NCI-H1417 treated with DMSO at 0.1 percent for 48 hours (cell line): ENCODE results near the gene GRK6.

ENCODE experiments used
- DNase-seq: peaks from one replicate; lab custom pipeline; 2025; lab: John Stamatoyannopoulos, UW

Gene GRK6

DNA sequence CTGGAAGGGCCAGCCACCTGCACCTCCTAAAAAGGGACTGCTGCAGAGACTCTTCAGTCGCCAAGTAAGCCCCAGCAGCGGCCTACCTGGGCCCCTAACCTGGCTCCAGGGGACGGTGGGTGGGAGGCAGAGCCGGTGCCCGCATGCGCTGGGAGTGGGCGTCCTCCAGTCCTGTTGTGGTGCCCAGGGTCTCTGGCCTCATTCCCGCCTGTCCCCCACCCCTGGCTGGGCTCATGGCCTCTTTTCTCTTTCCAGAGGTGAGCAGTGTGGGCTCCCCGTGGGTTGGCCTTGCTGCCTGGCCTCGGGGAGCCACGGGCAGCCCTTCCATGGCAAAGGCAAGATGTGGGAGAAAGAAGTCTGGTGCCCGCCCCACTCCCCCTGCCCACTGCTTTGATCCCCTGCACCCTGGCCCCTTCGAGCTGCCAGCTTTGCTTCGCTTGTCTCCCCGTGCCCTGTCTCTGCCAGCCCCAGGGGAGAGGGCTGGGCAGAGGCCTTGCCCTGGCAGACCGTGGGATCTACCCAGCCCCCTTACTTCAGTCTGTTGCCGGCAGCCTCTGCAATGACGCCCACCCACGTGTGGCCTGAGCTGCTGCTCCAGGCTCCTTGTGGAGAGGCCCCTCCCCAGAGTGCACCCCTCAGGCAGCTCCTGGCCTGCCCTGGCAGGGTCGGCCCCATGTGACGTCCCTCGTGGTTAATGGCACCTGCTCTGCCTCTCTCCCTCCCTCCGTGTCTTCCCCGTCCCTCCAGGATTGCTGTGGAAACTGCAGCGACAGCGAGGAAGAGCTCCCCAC, 14.7 kb downstream of the GRK6 start:
- DNase-seq = no peak

DNA sequence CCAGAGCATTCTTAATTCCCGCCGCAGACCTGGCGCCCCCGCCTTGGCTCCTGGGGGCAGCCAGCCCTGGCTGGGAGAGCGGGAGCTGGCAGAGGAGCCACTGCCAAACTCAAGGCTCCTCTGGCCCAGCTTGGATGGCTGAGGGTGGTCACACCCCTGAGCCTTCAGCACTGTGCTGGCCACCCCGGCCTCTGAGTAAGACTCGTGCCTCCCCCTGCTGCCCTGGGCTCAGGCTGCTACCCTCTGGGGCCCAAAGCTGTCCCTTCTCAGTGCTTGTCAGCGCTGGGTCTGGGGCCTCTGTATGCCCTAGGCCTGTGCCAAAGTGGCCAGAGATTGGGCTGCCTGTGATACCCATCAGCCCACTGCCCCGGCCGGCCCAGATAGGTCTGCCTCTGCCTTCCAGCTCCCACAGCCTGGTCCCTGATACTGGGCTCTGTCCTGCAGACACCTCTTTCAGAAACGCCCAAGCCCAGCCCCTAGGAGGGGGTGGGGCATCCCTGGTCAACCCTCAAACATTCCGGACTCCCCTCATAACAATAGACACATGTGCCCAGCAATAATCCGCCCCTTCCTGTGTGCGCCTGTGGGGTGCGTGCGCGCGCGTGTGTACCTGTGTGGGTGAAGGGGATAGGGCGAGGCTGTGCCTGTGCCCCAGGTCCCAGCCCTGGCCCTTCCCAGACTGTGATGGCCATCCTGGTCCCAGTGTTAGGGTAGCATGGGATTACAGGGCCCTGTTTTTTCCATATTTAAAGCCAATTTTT, 15.8 kb downstream of the GRK6 start:
- DNase-seq = no peak

DNA sequence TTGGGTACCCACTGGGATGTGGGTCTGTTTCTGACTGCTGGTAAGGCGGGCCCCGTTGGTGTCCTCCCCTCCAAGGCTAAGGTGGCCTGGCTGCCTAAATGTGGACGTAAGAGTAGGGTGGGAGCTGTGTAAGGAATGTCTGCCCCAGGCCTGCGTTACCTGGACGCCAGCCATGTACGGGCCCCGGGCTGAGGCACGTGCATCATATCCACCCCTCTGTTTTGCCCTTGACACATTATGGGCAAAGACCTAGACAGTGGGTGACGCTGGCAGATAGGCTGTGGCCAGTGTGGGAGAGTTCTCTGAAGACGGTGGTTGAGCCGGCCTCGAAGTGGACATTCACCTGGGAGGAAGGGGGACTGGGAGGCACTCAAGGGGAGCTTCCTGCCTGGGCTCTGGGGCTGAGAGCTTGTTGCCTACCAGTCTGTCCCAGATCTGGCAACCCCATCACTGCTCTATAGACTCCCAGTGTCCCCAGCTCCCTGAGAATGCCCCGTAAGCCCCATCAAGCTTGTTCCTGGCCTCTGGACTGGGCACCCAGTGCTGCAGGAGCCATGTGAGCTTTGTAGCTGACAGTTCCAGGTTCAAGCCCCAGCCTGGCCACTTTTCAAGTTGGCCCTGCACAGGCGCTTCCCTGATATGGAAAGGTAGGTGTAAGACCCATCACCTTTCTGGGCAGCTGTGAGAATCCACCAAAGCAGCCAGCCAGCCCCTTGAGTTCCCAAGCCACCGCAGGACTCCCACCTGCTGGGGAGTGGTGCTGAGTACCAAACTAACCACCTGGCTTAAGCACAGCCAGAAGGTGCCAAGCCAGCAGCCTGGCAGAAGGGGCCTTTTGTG, 16.9 kb downstream of the GRK6 start:
- DNase-seq = no peak

GRCh38 chr5:177444106-177445051, 17.9 kb downstream of the GRK6 start:
- DNase-seq = no peak

GRCh38 chr5:177445052-177445916, 18.8 kb downstream of the GRK6 start:
- no peak for DNase-seq

DNA sequence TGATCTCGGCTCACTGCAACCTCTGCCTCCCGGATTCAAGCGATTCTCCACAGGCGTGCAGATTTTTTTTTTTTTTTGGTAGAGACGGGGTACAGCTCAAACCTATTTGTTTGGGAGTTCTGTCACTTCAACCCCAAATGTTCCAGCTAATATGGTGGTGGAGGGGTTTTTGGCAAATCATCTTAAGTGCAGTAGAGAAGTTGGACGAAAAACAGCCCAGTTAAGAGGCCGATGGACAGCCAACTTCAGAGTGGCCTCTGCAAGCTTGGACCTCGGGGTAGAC, 19.4 kb downstream of the GRK6 start:
- no peak for DNase-seq

DNA sequence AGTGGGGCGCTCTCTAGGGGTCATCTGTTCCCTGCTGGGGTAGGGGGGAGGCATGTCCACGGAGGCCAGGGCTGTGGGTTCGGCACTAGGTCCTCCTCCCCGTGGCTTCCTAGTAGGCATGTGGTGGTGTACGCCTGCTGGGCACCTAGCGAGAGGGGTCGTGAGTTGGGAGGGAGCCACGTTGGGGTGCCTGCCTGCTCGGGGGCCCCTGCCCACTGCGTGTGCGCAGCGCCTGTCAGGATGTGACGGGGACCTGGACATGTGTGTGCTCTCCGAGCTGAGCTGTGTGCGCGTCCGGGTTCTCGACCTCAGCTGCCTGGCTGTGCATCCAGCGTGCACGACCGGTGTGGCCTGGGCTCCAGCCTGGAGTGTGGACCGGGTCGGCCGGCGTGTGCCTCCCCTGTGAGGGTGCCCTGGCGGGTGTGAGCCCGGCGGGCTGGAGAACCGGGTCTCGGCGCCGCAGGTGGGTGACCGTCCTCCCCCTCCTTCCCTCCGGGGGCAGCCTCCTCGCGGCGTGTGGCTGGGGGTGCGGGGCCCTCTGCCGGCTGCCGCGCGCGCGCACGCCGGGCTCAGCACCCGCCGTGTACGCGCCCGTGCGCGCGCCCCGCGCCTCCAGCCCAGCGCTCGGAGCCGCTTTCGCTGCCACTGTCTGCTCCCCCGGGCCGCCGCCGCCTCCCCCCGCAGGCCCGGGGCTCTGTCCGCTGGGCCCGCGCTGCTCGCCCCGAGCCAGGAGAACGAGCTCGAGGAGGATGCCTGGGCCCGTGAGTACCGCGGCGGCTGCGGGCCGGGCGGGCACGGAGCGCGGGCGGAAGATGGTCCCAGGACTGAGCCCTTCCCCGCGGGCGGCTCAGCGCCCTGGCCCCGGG, 20.0 kb downstream of the GRK6 start, which contains the start of gene PRR7:
TSS of gene PRR7 (plus strand) at position 615 of the 866 bp plus-strand sequence. CDS start 8,254 bp downstream, outside the sequence.
- no peak for DNase-seq

DNA sequence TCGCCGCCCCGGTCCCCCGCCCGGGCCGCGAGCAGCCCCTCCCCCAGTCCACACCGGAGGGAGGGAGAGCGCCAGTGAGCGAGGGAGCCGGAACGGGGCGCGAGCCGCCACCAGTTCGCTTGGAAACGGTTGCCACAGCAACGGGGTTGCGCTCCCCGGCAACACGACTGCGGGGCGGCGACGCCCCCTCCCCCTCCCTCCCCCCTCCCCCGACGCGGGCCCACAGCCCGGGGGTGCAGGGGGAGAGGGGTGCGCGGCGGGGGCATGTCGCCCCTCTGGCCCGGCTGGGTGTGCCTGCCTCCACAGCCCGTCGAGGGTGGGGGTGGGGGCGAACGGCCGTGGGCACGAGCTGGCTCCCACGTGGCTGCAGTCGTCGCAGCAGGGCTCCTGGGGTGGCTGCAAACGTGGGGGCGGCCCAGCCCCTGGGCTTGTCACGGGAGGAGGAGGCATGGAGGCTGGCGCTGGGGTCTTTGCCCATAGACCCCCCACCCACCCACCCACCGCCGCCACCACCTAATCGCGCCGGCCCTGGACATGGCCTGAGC, 20.7 kb downstream of the GRK6 start:
- no peak for DNase-seq

DNA sequence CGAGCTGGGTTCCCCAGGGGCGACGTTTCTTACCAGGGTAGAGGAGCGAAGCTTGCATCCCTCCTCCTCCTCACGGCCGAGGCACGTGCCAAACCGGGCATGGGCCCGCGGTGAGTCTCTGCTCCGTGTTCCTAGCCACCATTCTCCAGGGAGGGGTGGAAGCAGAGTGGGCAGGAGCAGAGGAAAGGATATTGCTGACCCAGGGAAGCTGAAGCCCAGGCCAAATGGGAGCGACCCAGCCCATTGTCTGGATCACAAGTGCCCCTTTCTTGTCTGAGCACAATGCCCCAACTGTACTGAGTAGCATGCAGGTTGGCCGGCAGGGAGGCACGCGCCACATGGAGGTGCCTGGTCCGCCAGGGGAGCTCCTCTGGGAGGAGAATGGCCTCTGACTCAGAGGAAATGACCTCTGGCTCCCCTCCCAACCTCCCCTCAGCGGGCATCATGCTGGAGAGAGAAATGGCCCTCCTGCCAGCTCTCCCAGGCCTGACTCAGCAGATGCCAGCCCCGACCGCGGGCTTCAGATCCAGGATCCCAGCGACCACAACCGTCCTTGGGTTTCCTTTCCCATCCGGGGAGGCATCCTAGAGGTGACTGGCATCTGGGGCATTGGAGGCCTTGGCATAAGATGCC, 21.3 kb downstream of the GRK6 start:
- DNase-seq = no peak

DNA sequence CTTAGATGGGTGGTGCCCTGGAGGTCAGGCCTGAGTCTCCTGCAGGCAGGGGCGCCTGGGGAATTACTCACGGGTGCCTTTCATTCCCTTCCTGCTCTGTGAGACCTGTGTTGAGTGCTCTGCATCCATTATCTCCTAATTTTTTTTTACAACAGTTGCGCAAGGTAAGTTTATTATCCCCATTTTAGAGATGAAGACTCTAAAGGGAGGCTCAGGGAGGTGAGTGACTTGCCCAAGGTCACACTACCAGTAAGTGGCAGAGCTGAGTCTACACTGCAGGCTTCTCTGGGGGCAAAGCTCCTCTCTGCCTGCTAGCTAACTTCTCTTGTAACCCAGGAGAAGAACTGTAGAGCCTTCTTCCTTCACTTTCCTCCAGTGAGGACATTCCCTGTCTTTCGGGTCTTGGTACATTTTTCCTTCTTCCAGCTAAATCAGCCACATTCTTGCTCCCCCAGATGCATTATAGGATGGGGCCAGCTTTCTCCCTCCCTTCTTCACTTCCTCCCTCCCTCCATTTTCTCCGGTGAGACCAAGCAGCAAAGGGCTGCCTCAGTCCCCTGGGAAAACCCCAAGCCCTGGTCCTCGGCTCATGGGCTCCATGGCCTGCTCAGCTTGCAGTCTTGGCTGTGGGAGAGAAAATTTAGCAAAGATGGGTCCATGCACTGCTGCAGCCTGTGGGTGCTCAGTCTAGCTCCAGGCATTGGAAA, 21.9 kb downstream of the GRK6 start:
- DNase-seq = no peak

- no peak for DNase-seq
Measured at GRCh38 chr5:177449140-177450061, 22.9 kb downstream of the GRK6 start.

- no peak for DNase-seq
Measured at GRCh38 chr5:177450667-177451424, 24.4 kb downstream of the GRK6 start.

DNA sequence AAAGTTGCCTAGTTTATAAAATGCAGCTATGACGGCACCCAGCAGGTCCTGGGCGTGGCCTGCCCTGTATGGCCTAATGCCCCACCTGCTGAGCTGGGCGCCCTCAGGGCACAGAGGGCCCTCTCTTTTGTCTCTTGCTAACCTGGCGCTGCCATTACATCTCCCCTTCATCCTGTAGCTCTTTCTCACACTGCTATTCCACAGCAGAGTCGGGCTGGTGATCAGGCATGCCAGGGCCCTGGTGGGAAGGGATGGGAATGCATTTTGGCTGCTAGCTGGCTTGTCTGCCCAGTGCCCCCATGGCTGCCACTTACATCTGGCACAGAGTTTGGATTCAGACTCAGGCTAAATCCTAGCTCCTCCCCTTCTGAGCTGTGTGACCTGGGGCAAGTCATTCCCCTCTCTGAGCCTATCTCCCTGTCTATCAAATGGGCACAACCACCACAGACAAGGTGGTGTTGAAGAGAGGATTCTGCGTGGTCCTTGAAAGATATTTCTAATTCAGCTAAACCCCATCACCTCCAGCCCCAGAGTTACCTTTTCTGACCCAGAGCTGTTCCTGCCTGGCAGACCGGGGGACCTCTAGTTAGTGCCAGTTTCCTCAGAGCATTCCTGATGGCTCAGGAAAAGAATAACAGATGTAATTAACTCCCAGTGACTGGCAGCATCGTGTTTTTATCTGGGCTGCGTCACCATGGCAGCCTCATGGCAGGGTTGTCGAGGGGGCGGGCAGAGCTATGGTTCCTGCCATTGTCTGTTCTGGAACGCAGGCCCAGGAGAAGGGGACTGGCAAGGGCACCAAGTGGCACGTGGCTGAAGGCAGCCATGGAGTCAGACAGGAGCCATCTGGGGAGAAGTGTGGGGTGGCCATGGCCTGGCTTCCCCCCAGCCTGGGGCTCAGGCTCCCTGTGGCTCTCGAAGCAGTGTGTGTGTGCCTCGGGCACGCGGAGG, 26.5 kb downstream of the GRK6 start:
- DNase-seq = no peak

GRCh38 chr5:177453852-177454396, 27.4 kb downstream of the GRK6 start:
- DNase-seq = no peak
